GM12891 (cell line): ENCODE results near the gene IP6K3.

Source experiments
- DNase-seq: peaks from one replicate; pipeline ENCODE4 v3.0.0; 2011; ENCODE audit warnings: low spot score; ENCODE audit not compliant: insufficient read length
- FAIRE-seq: peaks from 2 replicates; lab custom pipeline; 2011; peaks lifted over from hg19 to GRCh38; lab: Jason Lieb, UNC
- PAX5 ChIP-seq: IDR thresholded peaks from 2 replicates; pipeline ENCODE4 v1.6.1; 2011; ENCODE audit warnings: low read length, moderate library complexity, mild to moderate bottlenecking; ENCODE audit not compliant: insufficient read depth, severe bottlenecking
- POLR2A ChIP-seq: IDR thresholded peaks from 2 replicates; pipeline ENCODE4 v1.6.1; 2011; ENCODE audit warnings: low read depth, low read length, control low read depth
- POLR2AphosphoS5 ChIP-seq: IDR thresholded peaks from 2 replicates; pipeline ENCODE4 v1.6.1; 2011; ENCODE audit warnings: low read depth, low read length, control low read depth
- POU2F2 ChIP-seq: IDR thresholded peaks from 2 replicates; pipeline ENCODE4 v1.6.1; 2011; ENCODE audit warnings: low read depth, mild to moderate bottlenecking, control low read depth, low read length, moderate library complexity
- SPI1 ChIP-seq: IDR thresholded peaks from 2 replicates; pipeline ENCODE4 v1.6.1; 2011; ENCODE audit warnings: low read depth, low read length, control low read depth
- TAF1 ChIP-seq: IDR thresholded peaks from 2 replicates; pipeline ENCODE4 v1.6.1; 2011; ENCODE audit warnings: low read depth, low read length, control low read depth

Gene IP6K3

DNA sequence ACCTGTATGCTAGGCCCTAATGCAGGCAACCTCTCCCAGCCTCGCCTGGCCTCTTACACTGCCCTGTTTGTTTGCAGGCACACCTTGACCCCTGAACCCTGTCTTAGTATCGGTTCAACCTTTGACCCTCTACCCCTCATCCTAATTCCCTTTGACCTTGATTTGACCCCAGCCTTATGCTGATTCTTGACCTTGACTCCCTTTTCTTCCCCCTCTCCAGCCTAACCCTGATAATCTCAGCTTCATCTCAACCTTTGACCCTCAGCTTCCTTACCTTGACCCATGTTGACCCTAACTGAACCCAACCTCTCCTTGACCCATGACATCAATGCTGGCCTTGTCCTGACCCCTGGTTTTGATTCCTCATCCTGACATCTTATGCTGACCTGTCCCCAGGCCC lies 69.0 kb downstream of the IP6K3 start:
- no peak for TF ChIP-seq POU2F2
- no peak for TF ChIP-seq POLR2A
- TF ChIP-seq PAX5, result no peak
- no peak for TF ChIP-seq POLR2AphosphoS5
- TF ChIP-seq TAF1, result no peak
- TF ChIP-seq SPI1, result no peak
- FAIRE-seq (no peak), DNase-seq (no peak)

DNA sequence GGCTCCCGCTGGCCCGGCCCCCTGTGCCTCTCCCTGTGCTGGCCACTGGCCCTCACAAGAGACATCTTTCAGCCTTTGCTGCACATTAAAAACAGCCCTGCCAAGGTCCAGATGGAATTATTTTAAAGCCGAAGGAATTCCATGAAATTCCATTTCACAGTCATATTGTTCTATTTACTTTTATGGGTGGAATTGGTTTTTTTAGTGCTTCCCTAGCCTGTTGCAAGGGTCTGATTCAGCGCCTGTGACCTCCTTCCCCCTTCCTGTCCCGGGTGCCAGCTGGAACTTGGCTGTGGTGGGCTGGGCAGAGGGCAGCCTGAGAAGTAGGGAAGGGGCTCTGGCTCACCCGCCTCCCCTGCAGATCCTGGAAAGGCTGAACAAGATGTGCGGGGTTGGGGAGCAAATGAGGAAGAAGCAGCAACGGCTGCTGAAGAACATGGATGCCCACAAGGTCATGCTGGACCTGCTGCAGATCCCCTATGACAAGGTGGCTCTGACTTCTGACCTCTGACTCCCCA lies 69.5 kb downstream of the IP6K3 start:
- no peak for TF ChIP-seq POLR2A
- no peak for TF ChIP-seq POU2F2
- no peak for TF ChIP-seq POLR2AphosphoS5
- no peak for TF ChIP-seq PAX5
- no peak for TF ChIP-seq TAF1
- no peak for TF ChIP-seq SPI1
- FAIRE-seq, result no peak
- DNase-seq, result no peak

DNA sequence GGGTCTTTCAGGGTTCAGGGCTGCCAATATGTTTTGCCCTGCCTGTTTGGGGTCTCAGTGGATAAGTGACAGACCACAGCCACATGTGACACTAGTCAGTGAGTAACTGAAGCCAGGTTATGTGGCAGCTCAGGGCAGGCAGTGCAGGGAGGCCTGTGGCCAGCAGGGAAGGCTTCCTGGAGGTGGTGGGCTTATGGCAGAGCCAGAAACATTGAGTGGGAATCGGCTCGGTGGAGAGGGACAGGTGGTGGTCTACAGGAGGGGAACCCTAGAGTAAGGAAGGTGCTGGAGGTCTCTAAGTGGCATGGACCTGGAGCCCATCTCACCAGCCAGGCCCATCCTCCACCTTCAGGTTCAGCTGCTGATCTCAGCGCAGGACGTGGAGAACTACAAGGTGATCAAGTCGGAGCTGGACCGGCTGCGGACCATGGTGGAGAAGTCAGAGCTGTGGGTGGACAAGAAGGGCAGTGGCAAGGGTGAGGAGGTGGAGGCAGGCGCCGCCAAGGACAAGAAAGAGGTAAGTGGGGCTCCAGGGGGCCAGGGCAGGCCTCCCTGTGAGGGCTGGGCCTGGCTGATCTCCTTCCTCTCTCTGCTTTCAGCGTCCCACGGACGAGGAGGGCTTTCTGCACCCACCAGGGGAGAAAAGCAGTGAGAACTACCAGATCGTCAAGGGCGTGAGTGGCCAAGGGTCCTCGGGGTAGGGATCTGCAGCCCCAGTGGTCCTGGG lies 70.1 kb downstream of the IP6K3 start:
- no peak for TF ChIP-seq POLR2A
- TF ChIP-seq SPI1, result no peak
- TF ChIP-seq POU2F2, result no peak
- no peak for TF ChIP-seq PAX5
- TF ChIP-seq TAF1, result no peak
- TF ChIP-seq POLR2AphosphoS5, result no peak
- DNase-seq, result no peak
- no peak for FAIRE-seq

DNA sequence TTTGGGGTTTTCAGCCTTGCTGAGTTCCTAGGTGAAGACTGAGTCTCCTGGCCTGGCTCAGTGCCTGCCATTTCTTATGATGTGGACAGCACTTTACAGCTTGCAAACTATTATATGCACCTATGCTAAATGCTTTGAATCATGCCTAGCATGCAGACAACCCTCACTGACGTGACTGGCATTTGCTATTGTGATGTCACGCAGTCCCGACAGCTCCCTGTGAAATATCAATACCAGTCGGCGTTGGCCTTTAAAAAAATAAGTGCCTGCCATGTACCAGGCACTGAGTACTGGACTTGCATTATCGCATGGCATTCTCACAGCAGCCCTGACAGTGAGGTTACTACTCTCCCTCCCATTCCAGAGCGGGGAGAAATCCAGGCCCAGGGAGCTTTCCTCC lies 70.7 kb downstream of the IP6K3 start:
- no peak for TF ChIP-seq POLR2AphosphoS5
- no peak for TF ChIP-seq POU2F2
- no peak for TF ChIP-seq PAX5
- TF ChIP-seq SPI1, result no peak
- TF ChIP-seq TAF1, result no peak
- no peak for TF ChIP-seq POLR2A
- FAIRE-seq, result no peak
- DNase-seq, result no peak

DNA sequence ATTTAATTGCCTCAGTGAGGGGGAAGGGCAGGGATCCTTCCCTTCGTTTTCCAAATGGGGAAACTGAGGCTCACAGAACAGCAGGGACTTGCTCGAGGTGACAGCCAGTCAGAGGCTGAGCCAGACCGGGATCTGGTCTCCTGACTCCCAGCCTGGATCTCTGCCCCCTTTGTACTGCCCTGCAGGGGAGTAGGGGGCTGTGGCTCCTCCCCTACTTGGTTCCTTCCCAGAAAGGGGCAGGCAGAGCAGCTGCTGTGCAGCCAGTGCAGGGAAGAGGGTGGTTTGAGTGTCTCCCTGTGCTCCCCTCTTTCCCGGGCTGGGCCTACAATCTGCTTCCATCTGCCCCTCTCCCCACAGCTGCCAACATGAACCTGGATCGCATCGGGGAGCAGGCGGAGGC lies 72.9 kb downstream of the IP6K3 start:
- no peak for DNase-seq
- TF ChIP-seq POLR2AphosphoS5 (no peak), POLR2A (no peak), POU2F2 (no peak), PAX5 (no peak), TAF1 (no peak), SPI1 (no peak)

DNA sequence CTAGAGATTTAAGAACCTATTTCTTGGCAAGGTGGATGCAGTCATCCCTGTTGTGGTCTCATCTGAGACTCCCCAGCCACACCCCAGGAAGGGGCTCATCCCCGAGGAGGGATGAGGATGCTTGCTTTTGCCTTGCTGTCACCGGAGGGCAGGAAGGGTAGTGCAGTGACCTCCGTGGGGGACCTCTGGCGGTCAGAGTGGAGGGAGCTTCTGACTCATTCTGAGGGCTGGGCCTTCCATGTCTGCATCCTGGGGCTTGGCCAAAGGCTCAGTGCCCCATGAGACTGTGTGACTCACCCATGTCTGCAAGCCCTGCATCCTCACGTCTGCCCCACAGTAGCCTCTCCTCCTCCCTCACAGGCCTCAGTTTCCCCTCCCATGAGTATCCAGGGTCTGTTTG lies 73.9 kb downstream of the IP6K3 start:
- DNase-seq (no peak), FAIRE-seq (no peak)
- no peak for TF ChIP-seq POU2F2
- TF ChIP-seq POLR2AphosphoS5, result no peak
- no peak for TF ChIP-seq TAF1
- TF ChIP-seq POLR2A, result no peak
- no peak for TF ChIP-seq SPI1
- TF ChIP-seq PAX5, result no peak

More for the DNA sequence above, 72.9 kb downstream of the IP6K3 start:
- FAIRE-seq, result no peak

DNA sequence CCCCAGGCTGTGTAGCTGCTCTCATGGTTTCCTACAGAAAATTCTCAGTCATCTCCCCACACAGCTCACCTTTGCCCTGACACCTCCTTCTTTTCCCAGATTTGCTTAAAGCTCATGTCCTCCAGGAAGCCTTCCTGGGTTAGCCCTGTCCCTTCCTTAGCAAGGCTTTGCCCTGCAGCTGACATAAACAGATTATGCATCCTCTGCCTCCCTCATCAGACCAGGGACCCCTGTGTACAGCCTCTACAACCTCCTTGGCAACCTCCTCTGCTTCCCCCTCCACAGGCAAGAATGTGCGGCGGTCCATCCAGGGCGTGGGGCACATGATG lies 75.0 kb downstream of the IP6K3 start:
- no peak for FAIRE-seq

More for the DNA sequence above, 75.0 kb downstream of the IP6K3 start:
- DNase-seq, result no peak
- TF ChIP-seq TAF1, result no peak
- TF ChIP-seq POLR2A, result no peak
- no peak for TF ChIP-seq SPI1
- TF ChIP-seq PAX5, result no peak
- no peak for TF ChIP-seq POU2F2
- TF ChIP-seq POLR2AphosphoS5, result no peak
